ENCODE measurements around the gene CSF3.

CSF3 gene

GRCh38 chr17:40015005-40015997, at the start of gene CSF3:
Gene CSF3, plus strand, starts transcription at chr17:40015440. Its CDS starts 35 bp downstream, at chr17:40015475.
- no peak for DNase-seq (ENCODE audit: low spot score)

GRCh38 chr17:39966771-39967170, 48.5 kb upstream of the CSF3 start:
- no peak for DNase-seq (ENCODE audit: low spot score)

DNA sequence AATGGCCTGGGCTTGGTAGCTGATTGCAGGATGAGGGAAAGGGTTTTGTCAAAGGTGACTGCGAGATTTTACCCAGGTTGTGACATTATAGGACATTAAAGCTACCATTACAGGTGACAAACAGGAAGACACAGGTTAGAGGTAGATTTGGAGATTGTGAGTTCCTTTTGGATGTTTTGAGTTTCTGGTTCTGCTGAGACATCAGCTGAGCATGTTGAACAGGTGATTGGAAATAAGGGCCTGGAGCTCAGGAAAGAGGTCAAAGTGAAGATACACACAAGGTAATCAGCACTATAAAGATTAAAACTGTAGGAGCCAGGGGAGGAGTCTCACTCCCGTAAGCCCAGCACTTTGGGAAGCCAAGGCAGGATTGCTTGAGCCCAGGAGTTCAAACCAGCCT, 46.5 kb upstream of the CSF3 start:
- no peak for DNase-seq (ENCODE audit: low spot score)

GRCh38 chr17:39969375-39969774, 45.9 kb upstream of the CSF3 start:
- DNase-seq (ENCODE audit: low spot score), result no peak

- DNase-seq (ENCODE audit: low spot score), result no peak
These were observed 45.0 kb upstream of the CSF3 start for GRCh38 chr17:39970157-39970692.

DNA sequence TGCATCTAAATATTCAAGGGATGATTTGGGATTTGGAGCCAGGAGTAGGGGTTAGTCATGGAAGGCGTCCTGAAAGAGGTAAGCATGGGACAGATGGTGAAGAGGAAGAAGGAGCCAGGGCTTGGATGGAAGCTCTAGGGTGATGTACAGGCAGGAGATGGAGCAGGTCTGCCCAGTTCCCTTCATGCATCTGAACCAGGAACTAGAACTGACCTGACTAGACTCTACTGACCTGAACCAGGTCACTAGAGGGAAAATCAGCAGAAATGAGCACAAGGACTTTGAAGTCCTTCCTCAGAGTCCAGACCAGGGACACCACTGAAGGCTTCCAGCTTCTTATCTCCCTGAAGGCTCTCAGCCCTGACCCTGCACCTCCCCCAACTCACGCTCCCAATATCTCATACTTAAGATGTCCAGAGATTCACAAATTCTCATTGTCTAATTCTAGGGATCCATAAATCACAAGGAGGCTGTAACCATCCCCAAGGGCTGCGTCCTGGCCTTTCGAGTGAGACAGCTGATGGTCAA, 44.1 kb upstream of the CSF3 start:
- no peak for DNase-seq (ENCODE audit: low spot score)

GRCh38 chr17:39972271-39972670, 43.0 kb upstream of the CSF3 start:
- DNase-seq (ENCODE audit: low spot score), result no peak

DNA sequence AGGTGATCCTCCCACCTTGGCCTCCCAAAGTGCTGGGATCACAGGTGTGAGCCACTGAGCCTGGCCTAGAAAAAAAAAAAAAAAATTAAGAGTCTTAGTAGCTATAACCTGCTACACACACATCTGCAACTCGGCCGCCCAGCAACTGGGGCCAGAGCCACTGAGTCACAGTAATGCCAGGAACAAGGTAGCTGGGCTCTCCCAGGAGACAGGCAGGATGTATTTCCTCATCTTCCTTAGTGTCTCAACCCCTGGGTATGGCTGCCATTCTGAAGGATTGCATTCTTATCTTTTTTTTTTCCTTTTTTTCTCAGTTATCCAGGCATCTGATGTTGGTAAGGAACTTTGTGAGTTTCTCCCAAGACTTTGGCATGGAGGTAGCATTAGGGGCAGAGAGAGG, 41.7 kb upstream of the CSF3 start:
- DNase-seq (ENCODE audit: low spot score), result no peak

DNA sequence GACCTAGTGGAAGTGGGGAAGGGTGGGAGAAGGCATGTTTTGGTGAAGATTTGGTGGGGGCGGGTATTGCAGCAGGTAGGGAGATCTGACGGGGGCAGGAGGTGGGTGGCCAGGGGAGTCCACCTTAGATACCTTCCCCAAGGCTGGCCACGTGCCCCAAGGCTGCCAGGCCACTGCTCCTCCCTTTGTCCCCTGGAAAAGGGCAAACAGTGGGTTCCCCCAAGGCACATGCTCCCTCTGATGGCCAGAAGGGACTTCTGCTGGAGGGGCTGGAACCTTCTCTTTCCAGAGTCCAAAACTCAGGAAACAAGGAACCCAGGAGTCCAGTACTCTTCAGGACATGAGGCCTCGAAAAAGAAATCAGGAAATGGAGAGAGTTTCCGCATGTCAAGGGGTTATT, 40.8 kb upstream of the CSF3 start:
- DNase-seq (ENCODE audit: low spot score), result no peak

DNA sequence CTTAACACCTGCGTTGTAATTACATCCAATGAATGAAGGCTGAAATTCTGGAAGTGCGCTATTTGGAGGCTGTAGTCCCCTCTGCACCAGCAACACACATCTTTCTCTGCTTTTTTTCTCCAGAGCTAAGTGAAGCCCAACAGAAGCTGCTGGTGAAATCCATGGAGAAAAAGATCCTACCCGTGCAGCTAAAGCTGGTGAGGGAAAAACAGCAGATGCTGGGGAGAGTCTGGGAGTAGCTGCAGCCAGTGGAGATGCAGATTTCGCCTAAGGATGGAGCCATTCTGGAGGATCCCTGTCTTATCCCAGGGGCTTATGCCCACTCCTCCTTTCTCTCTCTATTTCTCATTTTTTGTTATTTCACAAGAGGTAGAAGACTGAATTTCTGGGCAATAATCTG, 39.4 kb upstream of the CSF3 start:
- DNase-seq (ENCODE audit: low spot score), result no peak

DNA sequence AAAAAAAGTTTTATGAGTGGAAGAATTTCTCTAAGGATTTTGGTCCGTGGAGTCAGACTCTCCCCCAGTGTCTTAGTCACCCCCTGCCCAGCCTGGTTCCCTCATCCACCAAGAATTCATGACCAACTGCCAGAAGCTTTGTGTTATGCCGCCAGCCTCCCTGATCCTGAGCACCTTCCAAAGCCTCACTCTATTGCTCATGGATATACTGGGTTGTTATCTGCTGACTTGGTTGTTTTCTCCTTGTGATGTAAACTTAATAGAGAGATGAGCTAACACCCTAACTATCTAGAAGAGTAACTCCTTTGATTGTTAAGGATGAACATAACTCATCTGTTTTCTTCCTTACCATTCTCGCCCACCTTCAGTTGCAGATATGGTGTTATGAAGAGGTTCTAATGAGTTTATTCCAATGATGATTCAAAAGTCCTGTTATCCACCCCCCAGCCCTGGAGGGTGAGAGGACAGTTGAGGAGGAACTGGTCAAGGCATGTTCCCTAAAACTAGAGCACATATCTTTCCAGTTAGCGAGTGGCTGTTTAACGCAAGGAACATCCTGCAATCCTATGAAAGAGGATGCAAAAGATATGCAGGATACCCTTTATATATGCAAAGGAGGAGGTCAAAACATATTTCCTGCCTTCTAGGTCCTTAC, 36.1 kb upstream of the CSF3 start:
- no peak for DNase-seq (ENCODE audit: low spot score)

DNA sequence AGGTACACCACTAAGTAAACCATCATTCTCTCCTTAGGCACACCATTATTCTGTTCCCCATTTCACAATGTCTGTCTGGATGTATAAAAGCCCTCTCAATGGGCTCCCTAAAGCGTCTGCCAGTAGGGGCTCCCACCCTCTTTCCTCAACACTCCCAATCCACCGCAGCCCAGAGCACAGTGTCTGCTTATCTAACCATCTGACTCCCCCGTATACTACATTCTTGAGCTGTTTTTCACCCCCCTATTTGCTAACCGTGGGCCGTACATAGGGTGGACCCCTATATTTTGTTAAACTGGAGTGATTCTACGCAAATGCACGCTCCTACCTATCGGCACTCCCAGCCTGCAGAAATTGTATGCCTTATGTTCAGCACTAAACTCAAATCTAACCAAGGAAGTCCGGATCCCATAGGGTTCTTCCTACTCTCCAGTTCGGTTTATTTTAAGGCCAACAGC, 35.3 kb upstream of the CSF3 start:
- DNase-seq (ENCODE audit: low spot score), result peak; percentile 43

DNA sequence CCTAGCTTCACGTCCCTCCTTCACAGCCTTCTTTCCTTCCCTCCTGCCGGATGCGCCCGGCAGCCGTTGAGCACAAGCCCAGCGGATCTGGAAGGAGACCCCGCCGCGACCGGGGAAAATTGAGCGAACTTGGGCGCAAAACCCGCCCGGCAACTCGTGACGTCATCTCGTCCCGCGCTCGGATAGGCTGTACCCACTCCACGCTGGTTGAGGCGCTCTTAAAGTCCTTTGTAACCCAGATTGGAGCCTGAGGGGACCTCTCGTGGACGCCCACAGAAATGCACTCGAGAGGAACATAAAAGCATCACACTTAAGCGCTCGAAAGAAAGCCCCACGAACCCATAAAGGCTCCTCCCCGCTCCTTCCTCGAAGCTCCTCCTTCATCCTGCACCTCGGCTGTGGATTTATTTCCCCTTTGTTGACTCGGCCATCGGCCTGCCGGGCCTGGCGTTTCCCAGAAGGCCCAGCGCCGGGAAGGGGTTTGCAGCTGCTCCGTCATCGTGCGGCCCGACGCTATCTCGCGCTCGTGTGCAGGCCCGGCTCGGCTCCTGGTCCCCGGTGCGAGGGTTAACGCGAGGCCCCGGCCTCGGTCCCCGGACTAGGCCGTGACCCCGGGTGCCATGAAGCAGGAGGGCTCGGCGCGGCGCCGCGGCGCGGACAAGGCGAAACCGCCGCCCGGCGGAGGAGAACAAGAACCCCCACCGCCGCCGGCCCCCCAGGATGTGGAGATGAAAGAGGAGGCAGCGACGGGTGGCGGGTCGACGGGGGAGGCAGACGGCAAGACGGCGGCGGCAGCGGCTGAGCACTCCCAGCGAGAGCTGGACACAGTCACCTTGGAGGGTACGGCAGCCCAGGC, 34.7 kb upstream of the CSF3 start, which contains the start of gene PSMD3:
Gene PSMD3 (plus strand): TSS at position 457 of the 856 bp plus-strand sequence. CDS start 164 bp downstream, at position 621.
- peak; percentile 100 for DNase-seq (ENCODE audit: low spot score)

DNA sequence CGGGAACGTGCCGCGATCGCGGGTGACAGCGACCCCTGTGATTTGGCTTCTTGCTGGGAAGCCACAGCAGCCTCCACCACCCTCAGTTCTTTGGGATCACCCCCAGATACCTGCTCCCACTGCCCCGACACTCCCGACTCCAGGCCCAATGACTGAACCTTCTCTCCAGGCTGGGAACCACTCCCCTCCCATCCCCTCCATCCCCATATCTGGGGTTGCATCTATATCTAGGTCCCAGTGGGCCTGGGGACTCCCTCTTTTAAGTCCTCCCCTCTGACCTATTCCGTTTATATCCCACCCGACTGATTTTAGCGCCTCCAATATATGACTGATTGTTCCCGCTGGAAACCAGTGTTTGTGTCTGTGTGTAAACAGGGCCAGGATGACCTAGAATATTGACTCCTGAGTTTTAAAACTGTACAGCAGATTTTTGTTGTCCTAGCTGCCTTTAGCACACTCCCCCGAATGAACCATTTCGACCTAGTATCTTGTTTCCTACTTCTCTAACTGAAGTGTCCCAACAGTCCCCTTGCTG, 34.0 kb upstream of the CSF3 start:
- DNase-seq (ENCODE audit: low spot score), result no peak

DNA sequence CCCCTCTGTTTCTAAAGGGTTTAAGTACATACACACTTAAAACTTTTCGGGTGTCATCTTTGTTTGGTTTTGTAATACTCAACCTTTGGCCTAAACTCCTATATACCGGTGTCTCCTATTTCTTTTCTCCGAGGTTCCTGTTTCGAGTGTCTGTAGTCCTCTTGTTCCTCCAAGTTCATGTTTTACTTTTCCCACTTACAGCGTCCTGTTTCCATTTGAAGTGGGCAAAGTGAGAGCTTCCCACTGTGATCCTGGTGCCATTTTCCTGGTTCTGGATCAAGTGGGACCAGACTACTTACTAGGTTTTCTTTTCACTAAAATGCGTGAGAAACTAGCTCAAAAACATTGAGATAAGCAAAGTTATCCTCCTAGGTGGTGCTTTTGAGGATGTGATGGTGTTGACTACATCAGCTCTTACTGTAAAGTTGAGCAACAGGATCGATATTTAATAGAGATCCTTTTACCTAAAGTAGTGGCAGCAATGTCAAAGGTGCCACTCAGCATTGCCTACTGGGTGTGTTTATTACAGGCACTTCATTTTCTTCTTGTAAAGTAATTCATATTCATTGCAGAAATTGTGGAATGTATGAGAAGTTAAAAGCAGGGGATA, 33.4 kb upstream of the CSF3 start:
- no peak for DNase-seq (ENCODE audit: low spot score)

DNA sequence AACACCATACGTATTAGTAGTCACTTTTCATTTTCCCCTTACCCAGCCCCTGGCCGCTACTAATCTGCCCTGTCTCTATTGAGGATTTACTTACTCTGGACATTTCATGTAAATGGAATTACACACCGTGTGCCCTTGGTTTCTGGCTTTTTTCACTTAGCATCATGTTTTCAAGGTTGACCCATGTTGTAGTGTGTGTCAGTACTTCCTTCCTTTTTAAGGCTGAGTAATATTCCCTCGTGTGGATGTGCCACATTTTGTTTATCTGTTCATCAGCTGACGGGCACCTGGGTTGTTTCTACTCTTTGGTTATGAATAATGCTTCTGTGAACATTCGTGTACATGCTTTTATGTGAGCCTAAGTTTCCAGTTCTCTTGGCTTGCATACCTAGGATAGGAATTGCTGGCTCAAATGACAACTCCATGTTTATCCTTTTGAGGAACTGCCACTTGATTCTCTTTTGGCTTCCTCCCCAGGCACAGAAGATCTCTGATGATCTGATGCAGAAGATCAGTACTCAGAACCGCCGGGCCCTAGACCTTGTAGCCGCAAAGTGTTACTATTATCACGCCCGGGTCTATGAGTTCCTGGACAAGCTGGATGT, 26.9 kb upstream of the CSF3 start:
- DNase-seq (ENCODE audit: low spot score), result no peak

GRCh38 chr17:39994448-39994847, 20.8 kb upstream of the CSF3 start:
- no peak for DNase-seq (ENCODE audit: low spot score)

GRCh38 chr17:39995438-39995837, 19.8 kb upstream of the CSF3 start:
- no peak for DNase-seq (ENCODE audit: low spot score)

DNA sequence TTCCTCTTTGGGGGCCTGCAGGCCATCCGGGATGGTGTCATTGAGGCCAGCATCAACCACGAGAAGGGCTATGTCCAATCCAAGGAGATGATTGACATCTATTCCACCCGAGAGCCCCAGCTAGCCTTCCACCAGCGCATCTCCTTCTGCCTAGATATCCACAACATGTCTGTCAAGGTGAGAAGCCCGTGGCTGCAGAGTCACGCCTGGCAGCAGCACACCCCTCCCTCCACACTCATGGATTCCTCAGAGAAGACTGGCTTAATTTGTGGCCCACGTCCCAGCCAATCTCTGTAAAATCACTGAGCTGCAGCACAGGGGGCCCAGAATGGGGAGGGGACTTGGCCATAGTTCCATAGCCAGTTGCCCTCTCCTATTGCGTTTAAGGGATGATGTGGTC, 19.1 kb upstream of the CSF3 start:
- no peak for DNase-seq (ENCODE audit: low spot score)

- DNase-seq (ENCODE audit: low spot score), result no peak
These were observed 18.4 kb upstream of the CSF3 start for GRCh38 chr17:39996800-39997199.

Measured in cerebellar cortex (tissue), 1 donor.